Bronchial epithelial cell (primary cell): ENCODE results near the gene PVALB. TPM values are rescaled to one million over a fixed set of nuclear protein-coding genes. Genes with fewer than 3 reads are reported as not detected.

Experiments used
- DNase-seq: peaks from one replicate; pipeline ENCODE4 v3.0.0-alpha.2; 2010; ENCODE audit warnings: low read depth
- FAIRE-seq: peaks from 2 replicates; lab custom pipeline; 2011; peaks lifted over from hg19 to GRCh38; lab: Jason Lieb, UNC
- H3K27me3 ChIP-seq: 2 replicates; pipeline ENCODE4 v1.5.1; 2011; ENCODE audit warnings: low read length; ENCODE audit not compliant: control insufficient read depth, insufficient read depth
- H3K36me3 ChIP-seq: 2 replicates; pipeline ENCODE4 v1.5.1; 2011; ENCODE audit warnings: low read length; ENCODE audit not compliant: control insufficient read depth, insufficient read depth
- H3K4me3 ChIP-seq: 2 replicates; pipeline ENCODE4 v1.5.1; 2011; ENCODE audit warnings: mild to moderate bottlenecking, low read depth, low read length, control low read depth
- CTCF ChIP-seq: IDR thresholded peaks from 2 replicates; pipeline ENCODE4 v1.5.1; 2011; ENCODE audit warnings: mild to moderate bottlenecking, moderate library complexity, low read length, control low read depth, inconsistent platforms; ENCODE audit not compliant: insufficient read depth, severe bottlenecking
- total RNA-seq: library from RNA; depleted of rRNA; stranded (reverse); fragments of >200 nt; gene quantifications from 2 replicates; pipeline ENCODE4 v1.2.1, GENCODE V29; 2014

The PVALB gene
- total RNA-seq, 1 donor from 2014 or later = not detected

- DNase-seq (no peak), FAIRE-seq (no peak)
- H3K36me3 ChIP-seq = no peaks in the 10 kb centered on the region
Observed at GRCh38 chr22:36831717-36832116, 14.9 kb upstream of the PVALB start.

GRCh38 chr22:36831206-36831605 is 14.4 kb upstream of the PVALB start:
- no peak for TF ChIP-seq CTCF
- Histone ChIP-seq H3K36me3 (no peaks in the 10 kb centered on the region), H3K4me3 (no peak overlapping the region), H3K27me3 (no peaks in the 10 kb centered on the region)
- no peak for DNase-seq
- FAIRE-seq = no peak

More at GRCh38 chr22:36831717-36832116, 14.9 kb upstream of the PVALB start:
- TF ChIP-seq CTCF = no peak
- H3K27me3 ChIP-seq = no peaks in the 10 kb centered on the region
- H3K4me3 ChIP-seq = no peak overlapping the region

DNA sequence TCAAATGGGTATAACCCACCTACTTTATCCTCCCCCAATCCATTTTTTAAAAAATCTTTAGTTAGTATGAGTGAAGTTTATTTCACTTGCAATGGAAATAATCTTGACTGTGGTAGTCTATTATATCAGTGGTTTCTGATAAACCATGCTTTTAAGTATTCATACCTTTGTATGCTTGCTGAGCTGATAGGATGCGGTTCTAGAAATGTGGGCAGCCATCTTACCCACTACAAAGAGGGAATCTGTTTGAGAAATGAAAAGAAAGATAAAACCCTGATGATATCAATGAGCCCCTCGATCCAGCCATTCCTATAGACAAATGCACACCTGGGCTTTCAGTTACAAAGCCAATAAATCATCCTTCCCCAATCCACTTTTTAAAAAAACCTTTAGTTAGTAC is 13.8 kb upstream of the PVALB start:
- H3K4me3 ChIP-seq = no peak overlapping the region
- no peaks in the 10 kb centered on the region for H3K36me3 ChIP-seq
- DNase-seq = no peak
- TF ChIP-seq CTCF = no peak
- no peak for FAIRE-seq
- H3K27me3 ChIP-seq = no peaks in the 10 kb centered on the region

- no peak for TF ChIP-seq CTCF
- Histone ChIP-seq H3K27me3 (no peaks in the 10 kb centered on the region), H3K4me3 (no peak overlapping the region), H3K36me3 (no peaks in the 10 kb centered on the region)
- FAIRE-seq = no peak
- DNase-seq = no peak
Observed at GRCh38 chr22:36829370-36830002, 12.7 kb upstream of the PVALB start.

GRCh38 chr22:36828815-36829214 is 12.0 kb upstream of the PVALB start:
- H3K36me3 ChIP-seq = no peaks in the 10 kb centered on the region
- H3K27me3 ChIP-seq = no peaks in the 10 kb centered on the region
- no peak for FAIRE-seq
- peak; percentile 27 for DNase-seq
- TF ChIP-seq CTCF = no peak
- no peak overlapping the region for H3K4me3 ChIP-seq

DNA sequence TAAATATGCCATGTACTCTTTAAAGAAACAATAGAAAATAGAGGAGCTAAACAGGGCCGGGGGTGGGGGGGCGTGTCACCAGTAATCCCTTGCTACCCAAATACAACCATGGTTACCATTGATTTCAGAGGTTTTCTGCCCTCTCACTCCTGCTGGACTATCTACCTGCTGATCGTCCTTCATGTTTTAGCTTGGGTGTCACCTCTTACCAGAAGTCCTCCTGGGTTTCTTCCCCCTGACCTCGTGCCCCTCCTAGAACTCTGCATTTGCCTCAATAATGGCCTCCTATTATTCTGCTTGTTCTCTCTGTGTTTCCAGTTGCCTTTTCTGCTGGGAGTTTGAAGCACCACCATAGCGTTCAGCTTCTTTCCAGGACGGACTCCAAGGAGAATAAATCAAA is 9.4 kb upstream of the PVALB start:
- Histone ChIP-seq H3K27me3 (peaks cover 2% of the 10 kb centered on the region), H3K36me3 (no peaks in the 10 kb centered on the region), H3K4me3 (no peak overlapping the region)
- no peak for FAIRE-seq
- no peak for TF ChIP-seq CTCF
- DNase-seq = no peak
